ENCODE results near the gene RBP7.

DNA sequence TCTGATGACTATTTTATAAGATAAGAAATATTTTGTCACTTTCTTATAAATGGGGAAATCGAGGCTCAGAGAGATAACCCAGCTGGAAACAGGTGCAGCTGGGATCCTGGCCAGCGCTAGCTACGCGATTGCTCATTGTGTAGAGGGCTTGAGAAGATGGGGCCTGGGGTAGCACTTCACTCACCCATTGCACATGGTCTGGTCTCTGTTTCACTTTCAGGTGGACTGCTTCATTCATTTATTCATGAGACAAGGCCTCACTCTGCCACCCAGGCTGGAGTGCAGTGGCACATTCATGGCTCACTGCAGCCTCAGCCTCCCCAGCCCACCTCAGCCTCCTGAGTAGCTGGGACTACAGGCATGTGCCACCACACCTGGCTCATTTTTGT lies 59.6 kb downstream of the RBP7 start:
- TF ChIP-seq CTCF (IDR thresholded peaks at IDR 0.05) (no peak), EP300 (IDR thresholded peaks at IDR 0.05) (no peak), POLR2AphosphoS5 (IDR thresholded peaks at IDR 0.05) (no peak)
